WTC11 (cell line): ENCODE results near the gene HNRNPLL. TPM values are rescaled to one million over a fixed set of nuclear protein-coding genes. Genes with fewer than 3 reads are reported as not detected.

Experiments used
- ATAC-seq: fragments of 200-7000 bp; cut with Tn5 transposase; 2 replicates; pipeline ENCODE4 v1.10.0; 2021; ENCODE audit warnings: mild to moderate bottlenecking, moderate library complexity
- CTCF ChIA-PET: fragments of 300-600 bp; sonication (Branson Sonifier 250); formaldehyde crosslinking; loops from one replicate; lab custom pipeline; 2021; ENCODE audit warnings: antibody characterized with exemption; lab: Charles Lee
- POLR2A ChIA-PET: fragments of 350-600 bp; sonication (Branson Sonifier 250); formaldehyde crosslinking; loops from one replicate; lab custom pipeline; 2021; ENCODE audit warnings: antibody characterized with exemption; lab: Charles Lee
- DNase-seq: peaks from one replicate; pipeline ENCODE4 v3.0.0; 2021; ENCODE audit warnings: low spot score
- H3K27ac Mint-ChIP-seq: 2 replicates; pipeline ENCODE4 v1.8.0; 2021; ENCODE audit warnings: mixed read lengths
- H3K27me3 Mint-ChIP-seq: 2 replicates; pipeline ENCODE4 v1.8.0; 2021; ENCODE audit warnings: low read depth, mild to moderate bottlenecking, moderate library complexity, mixed read lengths
- H3K36me3 Mint-ChIP-seq: 2 replicates; pipeline ENCODE4 v1.8.0; 2021; ENCODE audit warnings: mixed read lengths
- H3K4me1 Mint-ChIP-seq: 2 replicates; pipeline ENCODE4 v1.8.0; 2022; ENCODE audit warnings: mixed read lengths
- H3K4me3 Mint-ChIP-seq: 2 replicates; pipeline ENCODE4 v1.8.0; 2021; ENCODE audit warnings: mild to moderate bottlenecking, moderate library complexity, mixed read lengths
- H3K9me3 Mint-ChIP-seq: 2 replicates; pipeline ENCODE4 v1.8.0; 2021; ENCODE audit warnings: mixed read lengths
- CREB1 ChIP-seq: sonication (generic); formaldehyde crosslinking; IDR thresholded peaks from 2 replicates; pipeline ENCODE4 v1.8.0; 2023; ENCODE audit warnings: mild to moderate bottlenecking, missing genetic modification reagents
- CREM ChIP-seq: sonication (generic); formaldehyde crosslinking; IDR thresholded peaks from 2 replicates; pipeline ENCODE4 v1.8.1; 2022; ENCODE audit warnings: mild to moderate bottlenecking, missing genetic modification reagents, moderate library complexity
- ETV6 ChIP-seq: sonication (generic); formaldehyde crosslinking; IDR thresholded peaks from 2 replicates; pipeline ENCODE4 v1.8.1; 2022; ENCODE audit warnings: mild to moderate bottlenecking, missing genetic modification reagents
- GTF2I ChIP-seq: fragments of 250-450 bp; sonication (Bioruptor Pico); conservative IDR thresholded peaks from 2 replicates; pipeline ENCODE4 v1.4.0; 2021; ENCODE audit warnings: mild to moderate bottlenecking
- NFATC4 ChIP-seq: fragments of 250-450 bp; sonication (Bioruptor Pico); IDR thresholded peaks from 2 replicates; pipeline ENCODE4 v1.9.0; 2021; ENCODE audit warnings: mild to moderate bottlenecking
- PRRX2 ChIP-seq: fragments of 250-450 bp; sonication (Bioruptor Pico); IDR thresholded peaks from 2 replicates; pipeline ENCODE4 v1.8.0; 2021; ENCODE audit warnings: mild to moderate bottlenecking
- RELA ChIP-seq: sonication (generic); formaldehyde crosslinking; IDR thresholded peaks from 2 replicates; pipeline ENCODE4 v1.8.1; 2022; ENCODE audit warnings: missing genetic modification reagents, mild to moderate bottlenecking, borderline replicate concordance
- RORB ChIP-seq: fragments of 250-450 bp; sonication (Bioruptor Pico); IDR thresholded peaks from 2 replicates; pipeline ENCODE4 v1.9.0; 2021; ENCODE audit warnings: mild to moderate bottlenecking
- SOX15 ChIP-seq: fragments of 250-450 bp; sonication (Bioruptor Pico); IDR thresholded peaks from 2 replicates; pipeline ENCODE4 v1.9.0; 2021; ENCODE audit warnings: mild to moderate bottlenecking
- TP53 ChIP-seq: sonication (generic); formaldehyde crosslinking; IDR thresholded peaks from 2 replicates; pipeline ENCODE4 v1.8.1; 2023; ENCODE audit warnings: mild to moderate bottlenecking, missing genetic modification reagents
- ZNF138 ChIP-seq: sonication (generic); formaldehyde crosslinking; conservative IDR thresholded peaks from 2 replicates; pipeline ENCODE4 v1.8.1; 2022; ENCODE audit warnings: mild to moderate bottlenecking, moderate library complexity, missing genetic modification reagents
- ZNF263 ChIP-seq: sonication (generic); formaldehyde crosslinking; IDR thresholded peaks from 2 replicates; pipeline ENCODE4 v1.8.1; 2022; ENCODE audit warnings: low read depth, mild to moderate bottlenecking, moderate library complexity, missing genetic modification reagents
- ZNF317 ChIP-seq: sonication (generic); formaldehyde crosslinking; IDR thresholded peaks from 2 replicates; pipeline ENCODE4 v1.8.1; 2023; ENCODE audit warnings: low read depth, mild to moderate bottlenecking, moderate library complexity, missing genetic modification reagents, borderline replicate concordance
- ZNF671 ChIP-seq: fragments of 250-450 bp; sonication (Bioruptor Pico); IDR thresholded peaks from 2 replicates; pipeline ENCODE4 v1.8.0; 2021; ENCODE audit warnings: mild to moderate bottlenecking
- total RNA-seq: library from RNA; stranded (reverse); gene quantifications from 3 replicates; pipeline ENCODE4 v1.2.3, GENCODE V29; 2021
- TF ChIP-seq, protein P1 (sequence below): fragments of 250-450 bp; sonication (Bioruptor Pico); IDR thresholded peaks from 2 replicates; pipeline ENCODE4 v1.9.0; 2021; ENCODE audit warnings: mild to moderate bottlenecking, borderline replicate concordance
- TF ChIP-seq, protein P2 (sequence below): fragments of 250-450 bp; sonication (Bioruptor Pico); conservative IDR thresholded peaks from 2 replicates; pipeline ENCODE4 v1.9.0; 2021; ENCODE audit warnings: mild to moderate bottlenecking
- TF ChIP-seq, protein P3 (sequence below): fragments of 250-450 bp; sonication (Bioruptor Pico); IDR thresholded peaks from 2 replicates; pipeline ENCODE4 v2.1.2; 2022; ENCODE audit warnings: mild to moderate bottlenecking, moderate library complexity
- TF ChIP-seq, protein P4 (sequence below): sonication (generic); formaldehyde crosslinking; IDR thresholded peaks from 2 replicates; pipeline ENCODE4 v1.8.1; 2022; ENCODE audit warnings: missing genetic modification reagents, borderline replicate concordance
- TF ChIP-seq, protein P5 (sequence below): sonication (generic); formaldehyde crosslinking; IDR thresholded peaks from 2 replicates; pipeline ENCODE4 v1.8.1; 2023; ENCODE audit warnings: mild to moderate bottlenecking, missing genetic modification reagents
- TF ChIP-seq, protein P6 (sequence below): sonication (generic); formaldehyde crosslinking; IDR thresholded peaks from 2 replicates; pipeline ENCODE4 v1.8.0; 2022; ENCODE audit warnings: mild to moderate bottlenecking, missing genetic modification reagents

Gene HNRNPLL
- total RNA-seq, 1 experiment from 2014 or later, result 65.3 TPM

DNA sequence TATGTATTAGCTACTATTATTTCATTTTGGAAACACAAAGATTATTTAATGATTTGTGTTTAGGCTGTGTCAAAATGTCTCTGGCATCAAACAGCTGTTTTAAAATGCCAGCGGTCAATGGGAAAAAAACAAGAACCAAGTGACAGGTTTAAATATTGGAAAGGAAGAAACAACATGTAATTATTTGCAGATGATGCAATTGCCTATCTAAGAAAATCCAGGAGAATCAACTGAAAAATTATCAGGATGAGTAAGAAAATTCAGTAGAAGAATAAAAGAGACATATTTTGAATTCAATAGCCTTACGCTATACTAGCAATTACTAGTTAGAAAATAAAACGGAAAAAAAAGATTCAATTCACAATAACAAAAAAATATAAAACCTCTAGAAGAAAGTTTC lies 51.6 kb downstream of the HNRNPLL start:
- no peaks in the 10 kb centered on the region for H3K9me3 Mint-ChIP-seq
- ChIA-PET CTCF (no interaction called here), POLR2A (no interaction called here)
- TF ChIP-seq ZNF317 (no peak), NFATC4 (CRISPR knock-in tag) (no peak), ETV6 (no peak), CREB1 (CRISPR knock-in tag) (no peak), TP53 (CRISPR knock-in tag) (no peak), RORB (CRISPR knock-in tag) (no peak), RELA (CRISPR knock-in tag) (no peak), CREM (CRISPR knock-in tag) (no peak), PRRX2 (no peak), GTF2I (CRISPR knock-in tag) (no peak), ZNF671 (CRISPR knock-in tag) (no peak), ZNF263 (no peak), ZNF138 (CRISPR knock-in tag) (no peak), SOX15 (no peak)
- TF ChIP-seq, protein P1, sequence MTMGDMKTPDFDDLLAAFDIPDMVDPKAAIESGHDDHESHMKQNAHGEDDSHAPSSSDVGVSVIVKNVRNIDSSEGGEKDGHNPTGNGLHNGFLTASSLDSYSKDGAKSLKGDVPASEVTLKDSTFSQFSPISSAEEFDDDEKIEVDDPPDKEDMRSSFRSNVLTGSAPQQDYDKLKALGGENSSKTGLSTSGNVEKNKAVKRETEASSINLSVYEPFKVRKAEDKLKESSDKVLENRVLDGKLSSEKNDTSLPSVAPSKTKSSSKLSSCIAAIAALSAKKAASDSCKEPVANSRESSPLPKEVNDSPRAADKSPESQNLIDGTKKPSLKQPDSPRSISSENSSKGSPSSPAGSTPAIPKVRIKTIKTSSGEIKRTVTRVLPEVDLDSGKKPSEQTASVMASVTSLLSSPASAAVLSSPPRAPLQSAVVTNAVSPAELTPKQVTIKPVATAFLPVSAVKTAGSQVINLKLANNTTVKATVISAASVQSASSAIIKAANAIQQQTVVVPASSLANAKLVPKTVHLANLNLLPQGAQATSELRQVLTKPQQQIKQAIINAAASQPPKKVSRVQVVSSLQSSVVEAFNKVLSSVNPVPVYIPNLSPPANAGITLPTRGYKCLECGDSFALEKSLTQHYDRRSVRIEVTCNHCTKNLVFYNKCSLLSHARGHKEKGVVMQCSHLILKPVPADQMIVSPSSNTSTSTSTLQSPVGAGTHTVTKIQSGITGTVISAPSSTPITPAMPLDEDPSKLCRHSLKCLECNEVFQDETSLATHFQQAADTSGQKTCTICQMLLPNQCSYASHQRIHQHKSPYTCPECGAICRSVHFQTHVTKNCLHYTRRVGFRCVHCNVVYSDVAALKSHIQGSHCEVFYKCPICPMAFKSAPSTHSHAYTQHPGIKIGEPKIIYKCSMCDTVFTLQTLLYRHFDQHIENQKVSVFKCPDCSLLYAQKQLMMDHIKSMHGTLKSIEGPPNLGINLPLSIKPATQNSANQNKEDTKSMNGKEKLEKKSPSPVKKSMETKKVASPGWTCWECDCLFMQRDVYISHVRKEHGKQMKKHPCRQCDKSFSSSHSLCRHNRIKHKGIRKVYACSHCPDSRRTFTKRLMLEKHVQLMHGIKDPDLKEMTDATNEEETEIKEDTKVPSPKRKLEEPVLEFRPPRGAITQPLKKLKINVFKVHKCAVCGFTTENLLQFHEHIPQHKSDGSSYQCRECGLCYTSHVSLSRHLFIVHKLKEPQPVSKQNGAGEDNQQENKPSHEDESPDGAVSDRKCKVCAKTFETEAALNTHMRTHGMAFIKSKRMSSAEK (CRISPR knock-in tag), result no peak
- TF ChIP-seq, protein P2, sequence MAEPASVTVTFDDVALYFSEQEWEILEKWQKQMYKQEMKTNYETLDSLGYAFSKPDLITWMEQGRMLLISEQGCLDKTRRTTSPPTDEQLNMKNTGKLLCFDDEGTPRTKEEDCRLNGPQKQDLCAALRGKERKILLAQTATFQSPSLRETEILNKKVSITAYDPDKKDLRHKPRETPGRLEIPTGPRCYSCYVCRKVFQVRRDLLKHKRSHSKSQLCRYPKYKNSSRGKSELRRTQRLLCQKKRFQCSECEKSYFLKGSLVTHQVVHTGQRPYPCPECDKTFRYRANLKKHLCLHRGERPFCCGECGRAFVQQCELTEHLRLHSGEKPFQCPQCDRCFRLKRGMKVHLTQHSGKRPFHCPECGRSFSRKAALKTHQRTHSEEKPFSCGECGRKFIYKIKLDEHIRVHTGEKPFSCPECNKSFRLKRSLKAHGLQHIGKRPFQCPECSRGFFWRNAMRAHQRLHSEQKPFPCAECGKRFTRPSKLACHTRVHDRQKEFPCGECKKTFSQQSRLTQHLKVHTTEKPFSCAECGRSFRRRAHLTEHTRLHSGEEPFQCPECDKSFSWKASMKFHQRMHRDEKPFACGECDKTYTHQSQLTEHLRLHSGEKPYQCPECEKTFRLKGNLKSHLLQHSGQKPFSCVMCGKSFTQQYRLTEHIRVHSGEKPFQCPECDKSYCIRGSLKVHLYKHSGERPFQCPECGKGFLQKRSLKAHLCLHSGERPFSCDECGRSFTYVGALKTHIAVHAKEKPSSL (CRISPR knock-in tag), result no peak
- TF ChIP-seq, protein P3, sequence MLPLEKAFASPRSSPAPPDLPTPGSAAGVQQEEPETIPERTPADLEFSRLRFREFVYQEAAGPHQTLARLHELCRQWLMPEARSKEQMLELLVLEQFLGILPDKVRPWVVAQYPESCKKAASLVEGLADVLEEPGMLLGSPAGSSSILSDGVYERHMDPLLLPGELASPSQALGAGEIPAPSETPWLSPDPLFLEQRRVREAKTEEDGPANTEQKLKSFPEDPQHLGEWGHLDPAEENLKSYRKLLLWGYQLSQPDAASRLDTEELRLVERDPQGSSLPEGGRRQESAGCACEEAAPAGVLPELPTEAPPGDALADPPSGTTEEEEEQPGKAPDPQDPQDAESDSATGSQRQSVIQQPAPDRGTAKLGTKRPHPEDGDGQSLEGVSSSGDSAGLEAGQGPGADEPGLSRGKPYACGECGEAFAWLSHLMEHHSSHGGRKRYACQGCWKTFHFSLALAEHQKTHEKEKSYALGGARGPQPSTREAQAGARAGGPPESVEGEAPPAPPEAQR (CRISPR knock-in tag), result no peak
- TF ChIP-seq, protein P4, sequence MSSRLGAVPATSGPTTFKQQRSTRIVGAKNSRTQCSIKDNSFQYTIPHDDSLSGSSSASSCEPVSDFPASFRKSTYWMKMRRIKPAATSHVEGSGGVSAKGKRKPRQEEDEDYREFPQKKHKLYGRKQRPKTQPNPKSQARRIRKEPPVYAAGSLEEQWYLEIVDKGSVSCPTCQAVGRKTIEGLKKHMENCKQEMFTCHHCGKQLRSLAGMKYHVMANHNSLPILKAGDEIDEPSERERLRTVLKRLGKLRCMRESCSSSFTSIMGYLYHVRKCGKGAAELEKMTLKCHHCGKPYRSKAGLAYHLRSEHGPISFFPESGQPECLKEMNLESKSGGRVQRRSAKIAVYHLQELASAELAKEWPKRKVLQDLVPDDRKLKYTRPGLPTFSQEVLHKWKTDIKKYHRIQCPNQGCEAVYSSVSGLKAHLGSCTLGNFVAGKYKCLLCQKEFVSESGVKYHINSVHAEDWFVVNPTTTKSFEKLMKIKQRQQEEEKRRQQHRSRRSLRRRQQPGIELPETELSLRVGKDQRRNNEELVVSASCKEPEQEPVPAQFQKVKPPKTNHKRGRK (CRISPR knock-in tag), result no peak
- TF ChIP-seq, protein P5, sequence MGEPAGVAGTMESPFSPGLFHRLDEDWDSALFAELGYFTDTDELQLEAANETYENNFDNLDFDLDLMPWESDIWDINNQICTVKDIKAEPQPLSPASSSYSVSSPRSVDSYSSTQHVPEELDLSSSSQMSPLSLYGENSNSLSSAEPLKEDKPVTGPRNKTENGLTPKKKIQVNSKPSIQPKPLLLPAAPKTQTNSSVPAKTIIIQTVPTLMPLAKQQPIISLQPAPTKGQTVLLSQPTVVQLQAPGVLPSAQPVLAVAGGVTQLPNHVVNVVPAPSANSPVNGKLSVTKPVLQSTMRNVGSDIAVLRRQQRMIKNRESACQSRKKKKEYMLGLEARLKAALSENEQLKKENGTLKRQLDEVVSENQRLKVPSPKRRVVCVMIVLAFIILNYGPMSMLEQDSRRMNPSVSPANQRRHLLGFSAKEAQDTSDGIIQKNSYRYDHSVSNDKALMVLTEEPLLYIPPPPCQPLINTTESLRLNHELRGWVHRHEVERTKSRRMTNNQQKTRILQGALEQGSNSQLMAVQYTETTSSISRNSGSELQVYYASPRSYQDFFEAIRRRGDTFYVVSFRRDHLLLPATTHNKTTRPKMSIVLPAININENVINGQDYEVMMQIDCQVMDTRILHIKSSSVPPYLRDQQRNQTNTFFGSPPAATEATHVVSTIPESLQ (CRISPR knock-in tag), result no peak
- TF ChIP-seq, protein P6, sequence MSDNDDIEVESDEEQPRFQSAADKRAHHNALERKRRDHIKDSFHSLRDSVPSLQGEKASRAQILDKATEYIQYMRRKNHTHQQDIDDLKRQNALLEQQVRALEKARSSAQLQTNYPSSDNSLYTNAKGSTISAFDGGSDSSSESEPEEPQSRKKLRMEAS (CRISPR knock-in tag), result no peak
- peaks cover 3% of the 10 kb centered on the region; the same call in 1 of the 2 replicates for H3K36me3 Mint-ChIP-seq
- peaks cover 15% of the 10 kb centered on the region for H3K4me1 Mint-ChIP-seq
- no peaks in the 10 kb centered on the region for H3K27me3 Mint-ChIP-seq
- no peak overlapping the region for H3K4me3 Mint-ChIP-seq
- ATAC-seq (no peak), DNase-seq (no peak)
- no peak overlapping the region for H3K27ac Mint-ChIP-seq
